ENCODE measurements around the gene MEIS2.

The MEIS2 gene

GRCh38 chr15:36936613-36937012 is 163.7 kb downstream of the MEIS2 start:
- DNase-seq (ENCODE audit: low read depth in 2 of 2) = no peak

GRCh38 chr15:36933255-36933990 is 166.9 kb downstream of the MEIS2 start:
- no peak for DNase-seq (ENCODE audit: low read depth in 2 of 2)

- DNase-seq (ENCODE audit: low read depth in 2 of 2) = no peak
These were observed 168.3 kb downstream of the MEIS2 start for GRCh38 chr15:36932070-36932469.

GRCh38 chr15:36931434-36931833 is 168.9 kb downstream of the MEIS2 start:
- no peak for DNase-seq (ENCODE audit: low read depth in 2 of 2)

- no peak for DNase-seq (ENCODE audit: low read depth in 2 of 2)
These were observed 173.9 kb downstream of the MEIS2 start for GRCh38 chr15:36926427-36926825.

- DNase-seq (ENCODE audit: low read depth in 2 of 2) = no peak
These were observed 174.5 kb downstream of the MEIS2 start for GRCh38 chr15:36925653-36926426.

GRCh38 chr15:36925049-36925448 is 175.3 kb downstream of the MEIS2 start:
- DNase-seq (ENCODE audit: low read depth in 2 of 2) = no peak

GRCh38 chr15:36924034-36924433 is 176.3 kb downstream of the MEIS2 start:
- DNase-seq (ENCODE audit: low read depth in 2 of 2) = no peak

GRCh38 chr15:36921484-36922091 is 178.8 kb downstream of the MEIS2 start:
- no peak for DNase-seq (ENCODE audit: low read depth in 2 of 2)

GRCh38 chr15:36917411-36918267 is 182.7 kb downstream of the MEIS2 start:
- no peak for DNase-seq (ENCODE audit: low read depth in 2 of 2)

GRCh38 chr15:36914960-36915808 is 185.2 kb downstream of the MEIS2 start:
- no peak for DNase-seq (ENCODE audit: low read depth in 2 of 2)

- no peak for DNase-seq (ENCODE audit: low read depth in 2 of 2)
These were observed 185.9 kb downstream of the MEIS2 start for GRCh38 chr15:36914466-36914865.

- DNase-seq (ENCODE audit: low read depth in 2 of 2) = no peak
These were observed 188.0 kb downstream of the MEIS2 start for GRCh38 chr15:36912311-36912712.

GRCh38 chr15:36911322-36911944 is 188.9 kb downstream of the MEIS2 start:
- DNase-seq (ENCODE audit: low read depth in 2 of 2) = no peak

- DNase-seq (ENCODE audit: low read depth in 2 of 2) = no peak
These were observed 191.4 kb downstream of the MEIS2 start for GRCh38 chr15:36908991-36909390.

- no peak for DNase-seq (ENCODE audit: low read depth in 2 of 2)
These were observed 193.1 kb downstream of the MEIS2 start for GRCh38 chr15:36907295-36907694.

GRCh38 chr15:36905908-36906307 is 194.4 kb downstream of the MEIS2 start:
- DNase-seq (ENCODE audit: low read depth in 2 of 2) = no peak

GRCh38 chr15:36904715-36905114 is 195.6 kb downstream of the MEIS2 start:
- no peak for DNase-seq (ENCODE audit: low read depth in 2 of 2)

GRCh38 chr15:36903922-36904556 is 196.3 kb downstream of the MEIS2 start:
- no peak for DNase-seq (ENCODE audit: low read depth in 2 of 2)

GRCh38 chr15:36903195-36903594 is 197.2 kb downstream of the MEIS2 start:
- DNase-seq (ENCODE audit: low read depth in 2 of 2) = no peak
